ENCODE results near the gene FXR1.

Gene FXR1

GRCh38 chr3:180888992-180889560 is 23.4 kb upstream of the FXR1 start:
- Histone ChIP-seq H3K27me3 (ENCODE audit: control insufficient read depth, low read length) (no peaks in the 10 kb centered on the region), H3K36me3 (ENCODE audit: control insufficient read depth, low read length) (no peaks in the 10 kb centered on the region), H3K79me2 (ENCODE audit: control insufficient read depth, low read length) (no peaks in the 10 kb centered on the region), H3F3A (ENCODE audit: control insufficient read depth, insufficient read depth) (no peaks in the 10 kb centered on the region), H3K4me2 (ENCODE audit: low read length) (no peak overlapping the region), H3K9me2 (replicated peaks; ENCODE audit: control insufficient read depth, low read length) (no peaks in the 10 kb centered on the region), H3K27ac (ENCODE audit: low read depth, low read length) (no peak overlapping the region), H4K20me1 (ENCODE audit: control insufficient read depth, insufficient read depth, low read depth, low read length) (no peaks in the 10 kb centered on the region), H3K4me3 (ENCODE audit: low read length) (no peak overlapping the region), H3K4me1 (ENCODE audit: control insufficient read depth, low read length) (no peaks in the 10 kb centered on the region), H3K9me3 (ENCODE audit: control insufficient read depth, insufficient read depth, low read length) (no peaks in the 10 kb centered on the region)
- TF ChIP-seq EZH2phosphoT487 (IDR thresholded peaks at IDR 0.05; ENCODE audit: borderline replicate concordance, low read length): no peak
- TF ChIP-seq CTCF (IDR thresholded peaks at IDR 0.05; ENCODE audit: low read depth, low read length, poor library complexity, severe bottlenecking): no peak

GRCh38 chr3:180898572-180898971 is 13.9 kb upstream of the FXR1 start:
- H4K20me1 ChIP-seq (ENCODE audit: control insufficient read depth, insufficient read depth, low read depth, low read length): no peaks in the 10 kb centered on the region
- TF ChIP-seq EZH2phosphoT487 (IDR thresholded peaks at IDR 0.05; ENCODE audit: borderline replicate concordance, low read length) (no peak), CTCF (IDR thresholded peaks at IDR 0.05; ENCODE audit: low read depth, low read length, poor library complexity, severe bottlenecking) (no peak)

DNA sequence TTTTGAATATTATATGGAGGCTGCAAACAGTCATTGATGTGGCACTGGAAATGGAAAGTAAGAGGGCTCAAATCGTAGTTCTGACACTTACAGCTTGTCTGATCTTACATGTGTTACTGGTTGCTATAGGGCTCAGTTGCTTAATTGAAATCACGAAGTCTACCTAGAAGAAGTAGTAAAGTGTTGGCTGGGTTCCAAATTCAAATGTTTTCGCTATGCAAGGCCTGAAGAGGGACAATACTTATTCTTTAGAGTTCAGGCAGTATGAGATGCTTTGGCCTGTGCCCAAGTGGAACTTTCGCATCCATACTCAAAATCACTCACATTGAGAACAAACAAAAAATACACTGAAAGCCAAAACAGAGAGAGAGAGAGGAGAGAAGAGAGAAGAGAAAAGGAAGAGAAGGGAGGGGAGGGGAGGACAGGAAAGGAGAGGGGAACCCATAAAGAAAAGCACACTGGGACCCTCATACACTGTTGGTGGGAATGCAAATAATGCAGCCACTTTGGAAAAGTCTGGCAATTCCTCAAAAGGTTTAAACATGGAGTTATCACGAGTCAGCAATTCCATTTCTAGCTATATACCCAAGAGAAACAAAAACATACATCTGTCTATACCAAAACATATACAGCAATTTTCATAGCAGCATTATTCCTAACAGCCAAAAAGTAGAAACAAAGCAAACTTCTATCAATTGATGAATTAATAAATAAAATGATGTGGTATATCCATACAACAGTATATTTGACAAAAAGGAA is 2.9 kb upstream of the FXR1 start:
- H3K79me2 ChIP-seq (ENCODE audit: control insufficient read depth, low read length): peaks cover 29% of the 10 kb centered on the region
- H3K9me3 ChIP-seq (ENCODE audit: control insufficient read depth, insufficient read depth, low read length): peaks cover 3% of the 10 kb centered on the region; the same call in 1 of the 2 replicates
- H3K36me3 ChIP-seq (ENCODE audit: control insufficient read depth, low read length): peaks cover 19% of the 10 kb centered on the region
- H3F3A ChIP-seq (ENCODE audit: control insufficient read depth, insufficient read depth): 0 out of 2 replicates have a peak, but pooled peaks cover 3% of the 10 kb centered on the region
- H3K9me2 ChIP-seq (replicated peaks; ENCODE audit: control insufficient read depth, low read length): no peaks in the 10 kb centered on the region
- H3K4me1 ChIP-seq (ENCODE audit: control insufficient read depth, low read length): peaks cover 24% of the 10 kb centered on the region
- no peak overlapping the region for H3K4me3 ChIP-seq (ENCODE audit: low read length)
- no peak overlapping the region for H3K27ac ChIP-seq (ENCODE audit: low read depth, low read length)
- no peak for TF ChIP-seq CTCF (IDR thresholded peaks at IDR 0.05; ENCODE audit: low read depth, low read length, poor library complexity, severe bottlenecking)
- TF ChIP-seq EZH2phosphoT487 (IDR thresholded peaks at IDR 0.05; ENCODE audit: borderline replicate concordance, low read length): no peak
- H3K4me2 ChIP-seq (ENCODE audit: low read length): no peak overlapping the region
- no peaks in the 10 kb centered on the region for H3K27me3 ChIP-seq (ENCODE audit: control insufficient read depth, low read length)
- peaks cover 18% of the 10 kb centered on the region for H4K20me1 ChIP-seq (ENCODE audit: control insufficient read depth, insufficient read depth, low read depth, low read length)

More at GRCh38 chr3:180898572-180898971, 13.9 kb upstream of the FXR1 start:
- no peaks in the 10 kb centered on the region for H3K27me3 ChIP-seq (ENCODE audit: control insufficient read depth, low read length)
- H3K36me3 ChIP-seq (ENCODE audit: control insufficient read depth, low read length): no peaks in the 10 kb centered on the region
- no peak overlapping the region for H3K27ac ChIP-seq (ENCODE audit: low read depth, low read length)
- no peaks in the 10 kb centered on the region for H3K9me2 ChIP-seq (replicated peaks; ENCODE audit: control insufficient read depth, low read length)
- H3K79me2 ChIP-seq (ENCODE audit: control insufficient read depth, low read length): no peaks in the 10 kb centered on the region
- no peak overlapping the region for H3K4me3 ChIP-seq (ENCODE audit: low read length)
- H3K4me1 ChIP-seq (ENCODE audit: control insufficient read depth, low read length): no peaks in the 10 kb centered on the region
- H3F3A ChIP-seq (ENCODE audit: control insufficient read depth, insufficient read depth): no peaks in the 10 kb centered on the region
- no peaks in the 10 kb centered on the region for H3K9me3 ChIP-seq (ENCODE audit: control insufficient read depth, insufficient read depth, low read length)
- no peak overlapping the region for H3K4me2 ChIP-seq (ENCODE audit: low read length)

All from DOHH2 (cell line).